AG20443 (cell line): ENCODE data around the gene TMPRSS9.
A peak's percentile ranks its signal among the peaks of the same experiment; 100 is the strongest.

Experiments used
- DNase-seq: peaks from one replicate; pipeline ENCODE4 v3.0.0; 2012; ENCODE audit warnings: low spot score, mixed read lengths

Gene TMPRSS9

GRCh38 chr19:2359992-2360685, at the start of gene TMPRSS9:
Gene TMPRSS9 (plus strand): TSS chr19:2360265. CDS start chr19:2389786, 29,521 bp downstream.
- no peak for DNase-seq

- DNase-seq = no peak
Measured at GRCh38 chr19:2311093-2311492, 49.0 kb upstream of the TMPRSS9 start.

DNA sequence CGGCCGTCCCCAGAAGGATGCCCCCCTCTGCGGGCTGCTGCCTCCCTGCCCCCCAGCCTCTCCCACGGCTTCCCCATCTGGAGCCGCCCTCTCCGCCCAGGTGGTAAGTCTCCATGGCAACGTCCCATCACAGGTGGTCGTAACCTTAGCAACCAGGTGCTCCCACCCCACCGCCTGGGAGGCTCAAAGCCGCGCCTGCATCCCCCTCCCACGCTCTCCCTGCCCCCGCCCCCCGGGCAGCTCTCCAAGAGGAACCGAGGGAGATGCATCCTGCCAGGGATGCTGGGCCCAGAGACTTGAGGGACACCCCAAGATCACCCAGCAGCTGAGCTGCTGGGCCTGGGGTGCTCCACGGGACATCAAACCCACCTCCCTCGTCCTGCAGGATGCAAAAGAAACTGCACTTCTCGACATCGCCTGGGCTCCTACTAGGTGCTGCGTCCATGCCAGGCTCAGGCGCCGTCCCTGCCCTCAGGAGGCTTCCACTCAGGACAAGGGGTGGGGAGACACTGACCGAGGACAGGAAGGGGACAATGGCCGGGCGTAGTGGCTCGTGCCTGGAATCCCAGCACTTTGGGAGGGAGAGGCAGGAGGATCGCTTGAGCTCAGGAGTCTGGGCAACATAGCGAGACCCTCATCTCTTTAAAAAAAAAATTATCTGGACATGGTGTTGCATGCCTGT, 47.1 kb upstream of the TMPRSS9 start:
- no peak for DNase-seq

DNA sequence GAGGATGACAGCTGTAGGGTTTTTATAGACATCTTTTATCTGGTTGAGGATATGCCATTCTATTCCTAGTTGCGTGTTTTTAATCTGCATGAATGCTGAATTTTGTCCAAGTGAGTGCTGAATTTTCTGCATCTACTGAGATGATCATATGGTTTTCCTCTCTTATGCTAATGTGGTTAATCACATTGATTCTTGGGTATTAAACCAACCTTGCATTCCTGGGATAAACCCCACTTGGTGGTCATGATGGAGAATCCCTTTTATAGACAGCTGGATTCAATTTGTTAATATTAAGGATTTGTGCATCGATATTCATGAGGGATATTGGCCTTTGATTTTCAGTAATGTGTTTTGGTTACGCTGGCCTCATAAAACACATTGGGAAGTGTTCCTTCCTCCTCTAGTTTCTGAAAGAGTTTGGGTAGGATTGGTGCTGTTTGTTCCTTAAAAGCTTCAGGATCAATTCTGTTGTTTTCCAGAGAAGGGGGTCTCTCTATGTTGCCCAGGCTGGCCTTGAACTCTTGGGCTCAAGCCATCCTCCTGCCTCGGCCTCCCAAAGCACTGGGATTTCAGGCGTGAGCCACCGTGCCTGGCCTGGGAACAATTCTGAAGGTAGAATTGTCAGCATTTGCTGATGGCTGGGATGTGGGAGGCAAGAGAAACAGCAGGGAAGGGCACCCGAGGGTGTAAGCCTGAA, 44.8 kb upstream of the TMPRSS9 start:
- DNase-seq = no peak

DNA sequence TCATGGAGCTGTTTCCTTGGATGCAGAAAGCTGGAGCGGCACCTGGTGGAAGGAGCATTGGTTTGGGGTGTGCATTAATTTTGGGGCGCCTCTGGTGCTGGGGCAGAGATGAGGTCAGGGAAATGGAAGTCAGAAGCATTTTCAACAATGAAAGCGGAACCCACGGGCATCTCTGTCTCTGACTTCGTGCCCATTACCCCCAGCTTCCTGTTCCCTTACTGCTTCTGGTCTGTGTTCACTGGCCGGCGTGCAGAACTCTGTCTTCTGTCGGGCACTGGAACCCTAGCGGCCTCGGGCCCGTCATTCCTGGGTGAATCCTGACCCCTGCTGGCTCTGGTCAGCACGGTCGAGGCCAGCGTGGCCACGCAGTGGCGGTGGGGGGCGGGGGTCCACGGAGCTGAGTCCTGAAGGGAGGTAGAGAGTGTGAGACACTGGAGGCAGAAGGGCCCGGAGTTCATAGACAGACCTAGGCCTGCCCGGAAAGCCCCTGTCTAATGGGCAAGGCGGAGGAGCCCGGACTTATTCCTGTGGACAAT, 44.2 kb upstream of the TMPRSS9 start:
- DNase-seq = peak; percentile 78

DNA sequence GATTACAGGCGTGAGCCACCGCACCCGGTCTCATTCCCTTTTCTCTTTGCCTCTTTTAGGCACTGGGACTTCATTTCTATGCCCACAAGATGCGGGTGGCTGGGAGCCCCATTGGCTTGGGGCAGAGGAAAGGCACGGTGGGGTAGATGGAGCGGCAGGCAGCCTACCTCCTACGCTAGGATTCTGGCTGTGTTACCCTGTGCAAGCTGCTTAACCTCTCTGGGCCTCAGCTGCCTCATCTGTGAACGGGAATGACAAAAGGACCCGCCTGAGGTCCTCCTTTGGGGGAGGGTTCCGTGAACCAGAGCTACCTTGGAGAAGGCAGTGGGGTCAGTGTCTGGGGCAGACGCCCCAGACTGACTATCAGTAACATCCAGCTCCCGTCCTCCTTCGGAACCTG, 42.8 kb upstream of the TMPRSS9 start:
- no peak for DNase-seq

- DNase-seq = no peak
Measured at GRCh38 chr19:2317756-2318155, 42.3 kb upstream of the TMPRSS9 start.

DNA sequence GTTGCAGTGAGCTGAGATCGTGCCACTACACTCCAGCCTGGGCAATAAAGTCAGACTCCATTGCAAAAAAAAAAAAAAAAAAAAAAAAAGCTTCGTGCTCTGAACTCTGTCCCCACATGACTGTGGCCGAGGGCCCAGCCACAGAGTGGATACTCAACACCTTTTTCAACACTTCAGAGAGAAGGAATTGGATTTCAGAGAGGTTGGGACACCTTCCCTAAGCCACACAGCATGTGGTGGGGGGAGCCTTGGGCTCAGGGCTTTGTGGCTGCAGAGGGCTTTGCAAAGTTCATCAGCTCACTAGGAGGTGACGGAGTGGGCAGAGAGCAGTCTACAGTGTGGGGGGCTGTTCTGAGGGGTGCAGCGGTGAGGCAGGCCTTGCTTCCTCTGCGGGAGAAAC, 41.1 kb upstream of the TMPRSS9 start:
- no peak for DNase-seq

GRCh38 chr19:2319551-2319950, 40.5 kb upstream of the TMPRSS9 start:
- DNase-seq = no peak

- DNase-seq = no peak
Measured at GRCh38 chr19:2320049-2320448, 40.0 kb upstream of the TMPRSS9 start.

- DNase-seq = no peak
Measured at GRCh38 chr19:2320939-2321338, 39.1 kb upstream of the TMPRSS9 start.

GRCh38 chr19:2321565-2322283, 38.3 kb upstream of the TMPRSS9 start:
- no peak for DNase-seq

DNA sequence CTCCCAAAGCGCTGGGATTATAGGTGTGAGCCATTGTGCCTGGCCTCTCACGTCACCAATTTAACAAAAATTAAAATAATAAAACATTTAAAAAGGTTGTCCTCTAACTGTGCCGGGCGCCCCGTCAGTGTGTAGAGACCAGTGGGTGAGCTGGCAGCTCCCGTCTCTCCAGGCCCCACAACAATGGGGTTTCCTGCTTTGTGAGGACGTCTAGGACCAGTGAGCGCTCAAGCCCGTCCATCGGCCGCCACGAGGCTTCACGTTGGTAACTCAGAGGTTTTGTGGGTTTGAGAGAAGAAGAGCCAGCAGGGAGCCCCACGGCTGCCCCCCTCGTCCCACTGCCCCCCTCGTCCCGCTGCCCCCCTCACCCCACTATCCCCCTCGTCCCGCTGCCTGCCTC, 36.4 kb upstream of the TMPRSS9 start:
- DNase-seq = no peak

GRCh38 chr19:2324220-2324948, 35.7 kb upstream of the TMPRSS9 start:
- DNase-seq = no peak

DNA sequence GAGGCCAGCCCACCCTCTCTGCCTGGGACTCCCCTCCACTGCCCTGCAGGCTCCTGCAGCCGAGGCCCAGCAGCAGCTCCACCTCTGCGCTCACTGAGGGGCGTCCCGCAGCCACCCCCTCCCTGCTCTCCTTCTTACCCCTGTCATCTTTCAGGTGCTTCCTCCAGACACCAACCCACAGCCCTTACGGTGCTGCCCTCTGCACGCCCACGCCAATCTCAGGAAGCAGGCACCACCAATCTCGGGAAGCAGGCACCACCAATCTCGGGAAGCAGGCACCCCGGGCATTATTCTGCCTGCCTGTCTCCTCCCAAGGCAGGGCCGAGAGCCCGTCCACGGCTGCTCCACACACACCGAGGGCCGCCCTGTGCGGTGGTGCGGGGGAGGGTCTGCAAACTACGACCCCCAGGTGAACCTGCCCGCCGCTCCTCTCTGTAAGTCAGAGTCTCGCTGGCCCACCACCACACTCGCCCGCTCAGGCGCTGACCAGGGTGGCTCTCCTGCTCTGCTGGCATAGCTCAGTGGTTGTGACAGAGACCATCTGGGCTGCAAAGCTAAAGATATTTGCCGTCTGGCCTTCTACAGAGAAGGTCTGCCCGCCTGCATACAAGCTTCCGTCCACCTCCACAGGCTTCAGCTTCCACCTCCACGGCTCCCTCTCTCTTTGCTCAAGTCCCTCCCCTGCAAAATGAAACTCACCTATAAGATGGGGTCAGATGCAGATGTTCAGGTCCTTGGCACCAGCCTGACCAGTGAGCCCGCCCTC, 34.6 kb upstream of the TMPRSS9 start:
- no peak for DNase-seq

GRCh38 chr19:2326699-2327360, 33.2 kb upstream of the TMPRSS9 start:
- no peak for DNase-seq

DNA sequence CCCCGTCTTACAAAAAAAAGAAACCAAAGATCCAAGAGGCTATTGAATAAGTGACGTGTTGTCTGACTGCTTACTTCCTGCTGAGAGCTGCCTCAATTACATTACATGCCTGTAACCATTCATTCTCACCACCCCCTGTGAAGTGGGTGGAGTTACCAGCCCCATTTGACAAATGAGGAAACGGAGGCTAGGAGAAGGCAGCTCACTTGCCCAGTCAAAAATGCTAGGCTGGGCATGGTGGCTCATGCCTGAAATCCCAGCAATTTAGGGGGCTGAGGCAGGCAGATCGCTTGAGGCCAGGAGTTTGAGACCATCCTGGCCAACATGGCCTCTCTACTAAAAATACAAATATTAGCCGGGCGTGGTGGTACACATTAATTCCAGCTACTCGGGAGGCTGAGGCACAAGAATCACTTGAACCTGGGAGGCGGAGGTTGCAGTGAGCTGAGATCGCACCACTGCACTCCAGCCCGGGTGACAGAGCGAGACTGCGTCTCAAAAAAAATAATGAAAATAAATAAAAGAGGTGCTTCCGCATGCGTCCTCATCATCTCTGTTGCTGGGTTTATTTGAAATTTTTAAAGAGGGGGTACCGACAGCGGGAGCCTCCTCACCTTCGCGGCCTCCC, 32.2 kb upstream of the TMPRSS9 start:
- DNase-seq = peak; percentile 73

GRCh38 chr19:2328401-2329148, 31.5 kb upstream of the TMPRSS9 start, which contains the start of the genes LSM7 and SPPL2B:
Gene LSM7 (minus strand): TSS chr19:2328586. CDS start chr19:2328566, 20 bp downstream.
Gene SPPL2B (plus strand): TSS chr19:2328684. CDS start chr19:2328710, 26 bp downstream.
- peak; percentile 100 for DNase-seq

DNA sequence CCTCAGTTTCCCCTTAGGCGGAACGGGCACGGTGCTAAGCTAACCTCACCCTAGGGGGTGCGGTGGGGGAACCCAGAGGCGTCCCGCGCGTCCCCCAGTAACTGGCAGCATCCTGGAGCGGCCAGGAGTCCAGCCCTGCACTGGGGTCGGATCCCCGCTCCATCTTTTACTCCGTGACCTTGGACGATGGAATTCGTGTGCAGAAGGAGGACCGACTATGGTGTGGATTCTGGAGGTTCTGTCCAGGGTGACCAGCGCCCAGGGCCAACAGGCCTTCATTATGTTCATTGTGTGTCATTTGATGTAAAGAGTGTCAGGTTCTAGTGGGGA, 31.0 kb upstream of the TMPRSS9 start:
- no peak for DNase-seq
